Endothelial cell (in vitro differentiated cells): Measurements from ENCODE around the gene CDK9. TPM values are rescaled to one million over a fixed set of nuclear protein-coding genes. Genes with fewer than 3 reads are reported as not detected.

Experiments used
- DNase-seq: peaks from one replicate; pipeline ENCODE4 v3.0.0; 2021; ENCODE audit warnings: low spot score
- H3K27ac Mint-ChIP-seq: one replicate; pipeline ENCODE4 v1.8.0; 2021; ENCODE audit warnings: mixed read lengths, inconsistent platforms; ENCODE audit not compliant: unreplicated experiment
- H3K27me3 Mint-ChIP-seq: one replicate; pipeline ENCODE4 v1.8.0; 2021; ENCODE audit warnings: mild to moderate bottlenecking, moderate library complexity, mixed read lengths, inconsistent platforms; ENCODE audit not compliant: unreplicated experiment
- H3K36me3 Mint-ChIP-seq: one replicate; pipeline ENCODE4 v1.8.0; 2021; ENCODE audit warnings: mild to moderate bottlenecking, low read depth, mixed read lengths, inconsistent platforms; ENCODE audit not compliant: unreplicated experiment
- H3K4me1 Mint-ChIP-seq: one replicate; pipeline ENCODE4 v1.8.0; 2021; ENCODE audit warnings: mild to moderate bottlenecking, mixed read lengths, inconsistent platforms; ENCODE audit not compliant: unreplicated experiment
- H3K4me3 Mint-ChIP-seq: one replicate; pipeline ENCODE4 v1.8.0; 2021; ENCODE audit warnings: mild to moderate bottlenecking, mixed read lengths, inconsistent platforms; ENCODE audit not compliant: unreplicated experiment
- H3K9me3 Mint-ChIP-seq: one replicate; pipeline ENCODE4 v1.8.0; 2021; ENCODE audit warnings: mixed read lengths, inconsistent platforms; ENCODE audit not compliant: unreplicated experiment
- CTCF ChIP-seq: fragments of 200-600 bp; sonication (generic); IDR thresholded peaks from one replicate; pipeline ENCODE4 v1.5.0; 2021; ENCODE audit warnings: antibody characterized with exemption; ENCODE audit not compliant: unreplicated experiment
- total RNA-seq: library from RNA; stranded (reverse); fragmentation: NEBNext Ultra II Directional; extraction: Animal tissue kit (Norgen Biotek cat#: 25700); gene quantifications from one replicate; pipeline ENCODE4 v1.2.1, GENCODE V29; 2021; ENCODE audit not compliant: unreplicated experiment

The CDK9 gene
- total RNA-seq, 1 donor from 2014 or later: 188 TPM

GRCh38 chr9:127761491-127761956 is 24.3 kb upstream of the CDK9 start:
- Mint-ChIP-seq H3K9me3 (no peaks in the 10 kb centered on the region), H3K27me3 (peaks cover 14% of the 10 kb centered on the region), H3K4me3 (peak overlapping the region; percentile 85), H3K27ac (peak overlapping the region; percentile 98), H3K4me1 (peaks cover 62% of the 10 kb centered on the region), H3K36me3 (peaks cover 44% of the 10 kb centered on the region)
- no peak for TF ChIP-seq CTCF
- no peak for DNase-seq

GRCh38 chr9:127762111-127762676 is 23.6 kb upstream of the CDK9 start:
- H3K36me3 Mint-ChIP-seq: peaks cover 51% of the 10 kb centered on the region
- peak overlapping the region; percentile 85 for H3K4me3 Mint-ChIP-seq
- peak overlapping the region; percentile 98 for H3K27ac Mint-ChIP-seq
- peaks cover 11% of the 10 kb centered on the region for H3K27me3 Mint-ChIP-seq
- no peaks in the 10 kb centered on the region for H3K9me3 Mint-ChIP-seq
- DNase-seq: peak; percentile 68
- TF ChIP-seq CTCF: no peak
- peaks cover 68% of the 10 kb centered on the region for H3K4me1 Mint-ChIP-seq

- peaks cover 52% of the 10 kb centered on the region for H3K36me3 Mint-ChIP-seq
- H3K4me3 Mint-ChIP-seq: peak overlapping the region; percentile 74
- H3K4me1 Mint-ChIP-seq: peaks cover 75% of the 10 kb centered on the region
- peak; percentile 76 for DNase-seq
- H3K27ac Mint-ChIP-seq: peak overlapping the region; percentile 98
- H3K9me3 Mint-ChIP-seq: no peaks in the 10 kb centered on the region
- peak; percentile 39 for TF ChIP-seq CTCF
- peaks cover 10% of the 10 kb centered on the region for H3K27me3 Mint-ChIP-seq
These were observed 21.9 kb upstream of the CDK9 start for GRCh38 chr9:127763918-127764384.

GRCh38 chr9:127765418-127765817 is 20.4 kb upstream of the CDK9 start:
- peaks cover 83% of the 10 kb centered on the region for H3K4me1 Mint-ChIP-seq
- peaks cover 14% of the 10 kb centered on the region for H3K27me3 Mint-ChIP-seq
- no peaks in the 10 kb centered on the region for H3K9me3 Mint-ChIP-seq
- DNase-seq: no peak
- H3K27ac Mint-ChIP-seq: peak overlapping the region; percentile 90
- peak overlapping the region; percentile 80 for H3K4me3 Mint-ChIP-seq
- H3K36me3 Mint-ChIP-seq: peaks cover 50% of the 10 kb centered on the region
- no peak for TF ChIP-seq CTCF

- Mint-ChIP-seq H3K27me3 (peaks cover 14% of the 10 kb centered on the region), H3K4me3 (peak overlapping the region; percentile 88), H3K4me1 (peaks cover 72% of the 10 kb centered on the region), H3K27ac (peak overlapping the region; percentile 96), H3K9me3 (no peaks in the 10 kb centered on the region), H3K36me3 (peaks cover 45% of the 10 kb centered on the region)
- no peak for TF ChIP-seq CTCF
- DNase-seq: no peak
These were observed 18.4 kb upstream of the CDK9 start for GRCh38 chr9:127767410-127767809.
